ENCODE measurements around the gene CERKL. TPM values are rescaled to one million over a fixed set of nuclear protein-coding genes. Genes with fewer than 3 reads are reported as not detected.

Gene CERKL
- total RNA-seq, 4 donors from 2014 or later = not detected

GRCh38 chr2:181575024-181575649 is 81.8 kb downstream of the CERKL start:
- ATAC-seq (ENCODE audit: low FRiP score) (no peak), DNase-seq (ENCODE audit: low spot score) (no peak)
- TF ChIP-seq, protein P1, sequence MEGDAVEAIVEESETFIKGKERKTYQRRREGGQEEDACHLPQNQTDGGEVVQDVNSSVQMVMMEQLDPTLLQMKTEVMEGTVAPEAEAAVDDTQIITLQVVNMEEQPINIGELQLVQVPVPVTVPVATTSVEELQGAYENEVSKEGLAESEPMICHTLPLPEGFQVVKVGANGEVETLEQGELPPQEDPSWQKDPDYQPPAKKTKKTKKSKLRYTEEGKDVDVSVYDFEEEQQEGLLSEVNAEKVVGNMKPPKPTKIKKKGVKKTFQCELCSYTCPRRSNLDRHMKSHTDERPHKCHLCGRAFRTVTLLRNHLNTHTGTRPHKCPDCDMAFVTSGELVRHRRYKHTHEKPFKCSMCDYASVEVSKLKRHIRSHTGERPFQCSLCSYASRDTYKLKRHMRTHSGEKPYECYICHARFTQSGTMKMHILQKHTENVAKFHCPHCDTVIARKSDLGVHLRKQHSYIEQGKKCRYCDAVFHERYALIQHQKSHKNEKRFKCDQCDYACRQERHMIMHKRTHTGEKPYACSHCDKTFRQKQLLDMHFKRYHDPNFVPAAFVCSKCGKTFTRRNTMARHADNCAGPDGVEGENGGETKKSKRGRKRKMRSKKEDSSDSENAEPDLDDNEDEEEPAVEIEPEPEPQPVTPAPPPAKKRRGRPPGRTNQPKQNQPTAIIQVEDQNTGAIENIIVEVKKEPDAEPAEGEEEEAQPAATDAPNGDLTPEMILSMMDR (IDR thresholded peaks at IDR 0.05) = no peak

DNA sequence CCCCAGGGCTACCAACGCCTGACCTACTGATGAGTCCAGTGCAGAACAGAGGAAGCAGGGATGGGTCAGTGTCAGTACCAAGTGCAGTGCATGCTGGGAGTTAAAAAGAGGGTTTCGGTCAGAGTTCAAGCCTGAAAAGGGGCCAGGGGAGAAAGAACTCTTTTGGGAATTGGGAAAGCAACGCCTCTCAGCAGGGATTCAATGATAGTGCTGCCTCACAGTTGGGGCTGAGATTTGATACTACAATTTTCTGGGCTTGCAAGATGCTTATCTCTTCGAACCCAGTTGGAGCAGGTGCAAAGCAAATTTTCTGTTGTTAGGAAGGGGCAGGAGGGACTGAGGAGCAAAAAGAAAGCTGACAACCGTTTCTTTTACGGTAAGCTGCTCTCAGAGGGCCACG is 82.6 kb downstream of the CERKL start:
- DNase-seq (ENCODE audit: low spot score) = no peak
- TF ChIP-seq, protein P1 (IDR thresholded peaks at IDR 0.05) = no peak
- ATAC-seq (ENCODE audit: low FRiP score) = no peak

DNA sequence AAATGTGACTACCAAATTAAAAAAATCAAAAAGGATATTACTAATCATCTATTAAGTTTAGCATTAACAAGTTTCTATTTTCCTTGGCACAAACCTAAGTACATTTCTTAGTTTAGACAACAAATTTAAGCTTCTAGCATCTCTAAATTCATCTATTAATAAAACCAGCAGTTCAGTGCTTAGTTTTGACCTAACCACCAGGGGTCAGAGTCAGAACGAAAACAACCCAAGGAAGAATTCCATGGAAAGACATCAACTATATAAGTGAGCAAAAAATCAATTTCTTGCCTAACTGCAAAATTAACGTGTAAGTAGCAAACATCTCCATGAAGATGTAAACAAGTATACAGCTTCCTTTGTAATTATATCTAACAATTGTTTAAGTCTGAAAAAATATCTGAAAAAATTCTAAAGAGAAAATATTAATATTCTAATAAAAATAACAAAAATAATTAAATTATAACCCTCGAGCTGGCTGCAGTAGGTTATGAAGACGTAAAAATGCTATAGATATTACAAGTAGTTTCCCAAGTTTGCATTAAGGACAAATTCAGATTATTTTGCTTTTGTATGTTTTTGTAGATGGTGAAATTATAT is 83.7 kb downstream of the CERKL start:
- DNase-seq (ENCODE audit: low spot score) = no peak
- TF ChIP-seq, protein P1 (IDR thresholded peaks at IDR 0.05) = no peak
- ATAC-seq (ENCODE audit: low FRiP score) = no peak

GRCh38 chr2:181570833-181571661 is 85.9 kb downstream of the CERKL start:
- ATAC-seq (ENCODE audit: low FRiP score) (no peak), DNase-seq (ENCODE audit: low spot score) (no peak)
- TF ChIP-seq, protein P1 (IDR thresholded peaks at IDR 0.05) = no peak

- ATAC-seq (ENCODE audit: low FRiP score) = no peak
These were observed 86.8 kb downstream of the CERKL start for GRCh38 chr2:181570059-181570458.

DNA sequence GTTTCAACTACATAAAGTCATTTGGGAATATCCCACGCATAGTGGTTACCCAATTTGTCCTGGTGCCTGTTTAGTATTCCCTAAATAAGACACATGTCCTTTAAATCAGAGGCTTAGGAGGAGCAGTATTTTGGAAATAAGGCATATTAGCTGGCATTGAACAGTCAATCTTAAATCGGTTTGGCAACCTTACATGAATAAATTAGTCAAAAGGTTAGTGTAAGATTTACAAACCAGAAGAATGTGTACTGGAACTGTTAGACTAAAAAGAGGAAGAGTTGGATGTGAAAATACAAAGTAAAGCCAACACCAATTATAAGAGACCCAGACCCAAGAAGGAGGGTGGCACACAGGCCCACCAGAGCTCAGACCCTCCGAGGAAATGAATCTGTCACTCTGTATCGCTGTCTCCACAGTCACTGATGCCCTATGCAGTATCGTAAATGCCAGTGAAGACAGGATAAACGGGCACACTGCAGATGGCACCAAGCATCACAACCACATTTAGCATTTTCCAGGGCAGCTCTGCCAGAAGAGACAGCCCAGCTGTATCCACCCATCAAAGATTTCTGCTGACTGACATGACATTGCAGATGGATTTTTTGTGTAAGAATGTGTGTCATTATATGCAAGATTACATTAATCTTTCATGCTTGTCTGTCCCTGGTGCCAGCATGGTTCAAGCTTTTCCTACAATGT is 90.4 kb downstream of the CERKL start:
- ATAC-seq (ENCODE audit: low FRiP score) (no peak), DNase-seq (ENCODE audit: low spot score) (no peak)
- TF ChIP-seq, protein P1 (IDR thresholded peaks at IDR 0.05) = no peak

More at GRCh38 chr2:181570059-181570458, 86.8 kb downstream of the CERKL start:
- TF ChIP-seq, protein P1 (IDR thresholded peaks at IDR 0.05) = no peak
- DNase-seq (ENCODE audit: low spot score) = no peak

Data from omental fat pad (tissue), 4 donors.